GDM1 (cell line): ENCODE results near the gene EFCAB6.
A peak's percentile ranks its signal among the peaks of the same experiment; 100 is the strongest.

ENCODE experiments used
- DNase-seq: peaks from one replicate; lab custom pipeline; 2025; lab: John Stamatoyannopoulos, UW

Gene EFCAB6

DNA sequence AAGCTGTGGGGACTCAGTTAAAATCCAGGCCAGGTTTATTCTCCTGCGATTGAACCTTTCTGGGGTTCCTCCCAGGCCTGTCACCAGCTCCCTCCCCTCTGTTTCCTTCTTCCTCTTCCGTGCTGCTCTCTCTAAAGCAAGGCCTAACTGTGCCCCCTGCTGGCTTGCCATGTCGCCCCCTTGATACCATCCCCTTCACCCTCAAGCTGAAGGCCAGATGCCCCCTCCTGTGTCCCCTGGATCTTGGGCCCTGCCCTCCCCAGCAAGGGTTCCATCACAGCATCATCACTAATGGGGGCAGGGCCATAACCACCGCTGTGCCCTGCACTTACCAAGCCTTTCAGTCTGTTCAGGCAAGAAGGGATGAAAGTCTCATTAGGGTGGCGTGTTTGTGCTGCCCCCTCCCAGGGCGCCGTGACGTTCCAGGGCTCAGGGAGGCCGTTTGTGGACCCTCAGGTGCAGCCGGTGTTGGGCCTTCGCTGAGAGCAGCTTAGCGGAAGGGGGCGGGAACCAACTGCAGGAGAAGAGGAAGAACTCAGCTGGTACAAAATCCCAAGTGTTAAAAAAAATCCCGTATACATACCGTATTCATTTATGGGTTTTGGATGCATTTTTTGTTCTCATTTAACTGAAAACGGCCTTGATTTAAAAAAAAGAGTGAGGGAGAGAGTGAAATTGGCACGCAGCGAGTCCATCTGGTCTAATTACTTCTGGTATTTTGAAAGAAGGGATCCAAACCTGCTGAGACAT, 330.4 kb downstream of the EFCAB6 start:
- DNase-seq = peak; percentile 37

DNA sequence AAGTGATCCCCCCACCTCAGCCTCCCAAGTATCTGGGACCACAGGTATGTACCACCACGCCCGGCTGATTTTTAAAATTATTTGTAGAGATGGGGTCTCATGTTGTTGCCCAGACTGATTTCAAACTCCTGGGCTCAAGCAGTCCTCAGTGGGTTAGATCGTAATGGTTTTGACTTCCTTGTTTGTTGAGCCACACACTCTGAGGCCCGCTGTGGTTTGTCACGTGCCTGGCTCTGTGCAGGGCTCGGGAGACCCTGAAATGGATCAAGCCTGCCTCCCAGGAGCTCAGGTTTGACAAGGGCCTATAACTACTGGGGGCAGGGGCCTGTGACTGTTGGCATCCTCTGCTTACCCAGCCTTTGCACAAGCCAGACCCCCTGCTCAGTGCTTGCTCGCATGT, 332.1 kb downstream of the EFCAB6 start:
- DNase-seq = peak; percentile 24

DNA sequence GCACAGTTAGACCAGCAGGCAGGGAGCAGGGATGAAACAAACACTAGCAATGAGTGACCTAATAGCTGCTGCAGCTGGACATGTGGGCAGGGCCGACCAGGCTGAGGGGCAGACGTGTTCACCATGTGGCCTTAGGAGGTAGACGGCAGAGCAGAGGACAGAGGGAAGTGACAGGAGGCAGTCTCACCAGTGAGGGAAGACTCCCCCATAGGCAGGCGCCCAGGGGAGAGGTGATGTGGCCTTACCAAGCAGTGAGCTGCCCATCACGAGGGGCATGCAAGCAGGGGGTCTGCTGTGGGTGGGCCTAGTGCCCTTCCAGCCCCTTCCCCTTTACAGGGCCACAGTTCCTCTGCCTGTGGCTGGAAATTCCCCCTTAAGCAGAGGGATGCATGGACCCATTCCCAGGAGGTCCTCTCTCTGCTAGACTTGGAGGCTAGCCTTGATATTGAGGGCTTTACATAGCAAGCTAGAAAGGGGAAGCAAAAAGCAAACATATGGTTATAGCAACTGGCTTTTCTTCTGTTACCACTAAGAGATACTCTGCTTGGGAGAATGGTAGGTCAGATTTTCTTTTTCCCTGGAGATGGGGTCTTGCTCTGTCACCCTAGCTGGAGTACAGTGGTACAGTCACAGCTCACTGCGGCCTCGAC, 332.7 kb downstream of the EFCAB6 start:
- no peak for DNase-seq
